Progenitor cell of endocrine pancreas (in vitro differentiated cells): ENCODE data around the gene TRAF3IP3. TPM values are rescaled to one million over a fixed set of nuclear protein-coding genes. Genes with fewer than 3 reads are reported as not detected.
A peak's percentile ranks its signal among the peaks of the same experiment; 100 is the strongest.

Source experiments
- DNase-seq: peaks from one replicate; pipeline ENCODE4 v3.0.0; 2021; ENCODE audit warnings: low spot score; ENCODE audit not compliant: unreplicated experiment
- H3K27ac Mint-ChIP-seq: 2 replicates; pipeline ENCODE4 v1.8.0; 2021; ENCODE audit warnings: mild to moderate bottlenecking, moderate library complexity, mixed read lengths
- H3K27me3 Mint-ChIP-seq: 2 replicates; pipeline ENCODE4 v1.8.0; 2021; ENCODE audit warnings: mixed read lengths
- H3K36me3 Mint-ChIP-seq: 2 replicates; pipeline ENCODE4 v1.8.0; 2022; ENCODE audit warnings: mixed read lengths; ENCODE audit not compliant: insufficient read depth
- H3K4me1 Mint-ChIP-seq: 2 replicates; pipeline ENCODE4 v1.8.0; 2021; ENCODE audit warnings: low read depth, mixed read lengths
- H3K4me3 Mint-ChIP-seq: 2 replicates; pipeline ENCODE4 v1.8.0; 2021; ENCODE audit warnings: low read depth, mild to moderate bottlenecking, moderate library complexity, mixed read lengths
- H3K9me3 Mint-ChIP-seq: 2 replicates; pipeline ENCODE4 v1.8.0; 2021; ENCODE audit warnings: low read depth, mixed read lengths
- total RNA-seq: library from RNA; stranded (reverse); gene quantifications from 2 replicates; pipeline ENCODE4 v1.2.1, GENCODE V29; 2021
- TF ChIP-seq, protein P1 (sequence below): fragments of 200-600 bp; sonication (generic); IDR thresholded peaks from one replicate; pipeline ENCODE4 v1.5.0; 2021; ENCODE audit warnings: antibody characterized with exemption, mild to moderate bottlenecking; ENCODE audit not compliant: unreplicated experiment

TRAF3IP3 gene
- total RNA-seq, 1 donor from 2014 or later, result not detected

DNA sequence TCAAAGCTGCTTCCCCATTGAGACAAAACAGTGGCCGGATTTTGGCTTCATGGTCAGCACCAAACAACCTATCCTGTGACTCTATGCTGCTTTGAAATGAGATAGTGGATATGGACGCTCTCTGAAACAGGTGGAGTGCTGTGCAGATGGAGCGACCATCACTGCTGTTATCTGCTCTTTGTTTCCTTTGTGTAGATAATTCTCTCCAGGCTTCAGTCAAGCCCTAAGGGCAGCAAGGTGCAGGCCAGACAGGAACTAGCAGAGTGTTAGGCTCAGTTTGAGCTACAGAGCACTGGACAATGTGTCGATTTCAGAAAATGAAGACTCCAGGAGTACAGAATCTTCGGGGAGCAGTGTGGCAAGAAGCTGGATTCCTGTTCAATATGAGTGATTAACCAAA, 54.9 kb downstream of the TRAF3IP3 start:
- no peaks in the 10 kb centered on the region for H3K36me3 Mint-ChIP-seq
- H3K9me3 Mint-ChIP-seq, result no peaks in the 10 kb centered on the region
- no peak overlapping the region for H3K4me3 Mint-ChIP-seq
- H3K27me3 Mint-ChIP-seq, result no peaks in the 10 kb centered on the region
- TF ChIP-seq, protein P1, sequence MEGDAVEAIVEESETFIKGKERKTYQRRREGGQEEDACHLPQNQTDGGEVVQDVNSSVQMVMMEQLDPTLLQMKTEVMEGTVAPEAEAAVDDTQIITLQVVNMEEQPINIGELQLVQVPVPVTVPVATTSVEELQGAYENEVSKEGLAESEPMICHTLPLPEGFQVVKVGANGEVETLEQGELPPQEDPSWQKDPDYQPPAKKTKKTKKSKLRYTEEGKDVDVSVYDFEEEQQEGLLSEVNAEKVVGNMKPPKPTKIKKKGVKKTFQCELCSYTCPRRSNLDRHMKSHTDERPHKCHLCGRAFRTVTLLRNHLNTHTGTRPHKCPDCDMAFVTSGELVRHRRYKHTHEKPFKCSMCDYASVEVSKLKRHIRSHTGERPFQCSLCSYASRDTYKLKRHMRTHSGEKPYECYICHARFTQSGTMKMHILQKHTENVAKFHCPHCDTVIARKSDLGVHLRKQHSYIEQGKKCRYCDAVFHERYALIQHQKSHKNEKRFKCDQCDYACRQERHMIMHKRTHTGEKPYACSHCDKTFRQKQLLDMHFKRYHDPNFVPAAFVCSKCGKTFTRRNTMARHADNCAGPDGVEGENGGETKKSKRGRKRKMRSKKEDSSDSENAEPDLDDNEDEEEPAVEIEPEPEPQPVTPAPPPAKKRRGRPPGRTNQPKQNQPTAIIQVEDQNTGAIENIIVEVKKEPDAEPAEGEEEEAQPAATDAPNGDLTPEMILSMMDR, result no peak
- peaks cover 4% of the 10 kb centered on the region for H3K4me1 Mint-ChIP-seq
- no peak for DNase-seq
- H3K27ac Mint-ChIP-seq, result no peak overlapping the region

DNA sequence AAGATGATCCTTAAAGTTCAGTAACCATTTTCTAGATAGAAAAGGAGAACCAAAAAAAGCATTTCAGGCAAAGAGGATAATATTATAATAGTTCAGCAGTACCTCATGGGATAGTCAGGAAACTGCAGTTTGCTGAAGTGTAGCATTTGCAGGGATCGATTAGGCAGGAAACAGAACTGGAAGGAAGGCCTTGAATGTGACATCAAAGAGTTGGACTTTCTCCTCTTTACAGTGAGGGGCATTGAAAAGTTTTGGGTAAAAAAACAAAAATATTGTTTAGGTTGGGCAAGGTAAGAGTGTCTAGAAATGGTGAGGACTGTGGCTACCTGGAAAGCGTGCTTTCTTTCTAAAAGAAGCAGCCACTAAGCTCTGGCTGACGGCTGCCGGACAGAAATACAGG, 58.0 kb downstream of the TRAF3IP3 start:
- H3K27me3 Mint-ChIP-seq, result peaks cover 5% of the 10 kb centered on the region
- TF ChIP-seq, protein P1, result no peak
- H3K4me3 Mint-ChIP-seq, result no peak overlapping the region
- no peak for DNase-seq
- H3K9me3 Mint-ChIP-seq, result no peaks in the 10 kb centered on the region
- no peaks in the 10 kb centered on the region for H3K36me3 Mint-ChIP-seq
- no peak overlapping the region for H3K27ac Mint-ChIP-seq
- H3K4me1 Mint-ChIP-seq, result peaks cover 2% of the 10 kb centered on the region

DNA sequence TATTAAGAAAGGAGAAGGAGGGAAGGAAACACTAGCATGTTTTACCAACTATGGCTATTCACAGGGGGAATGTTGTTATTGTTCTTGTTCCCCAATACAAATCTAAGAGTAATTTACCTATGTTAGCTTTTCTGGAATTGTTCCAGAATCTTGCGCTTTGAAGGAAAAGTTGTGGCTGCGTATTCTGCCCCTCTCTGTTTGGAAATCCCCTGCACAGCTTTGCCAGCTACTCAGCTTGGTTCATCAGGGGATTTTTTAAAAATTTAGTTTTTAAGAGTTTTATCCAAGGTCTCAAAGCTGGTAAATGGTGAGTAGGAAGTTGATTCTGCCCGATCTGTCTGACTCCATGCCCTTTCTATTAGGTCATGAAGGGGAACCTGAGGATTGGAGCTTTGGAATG, 59.6 kb downstream of the TRAF3IP3 start:
- Mint-ChIP-seq H3K4me3 (no peak overlapping the region), H3K36me3 (no peaks in the 10 kb centered on the region), H3K27ac (no peak overlapping the region), H3K27me3 (peaks cover 12% of the 10 kb centered on the region), H3K4me1 (peaks cover 2% of the 10 kb centered on the region), H3K9me3 (no peaks in the 10 kb centered on the region)
- DNase-seq, result no peak
- TF ChIP-seq, protein P1, result no peak

DNA sequence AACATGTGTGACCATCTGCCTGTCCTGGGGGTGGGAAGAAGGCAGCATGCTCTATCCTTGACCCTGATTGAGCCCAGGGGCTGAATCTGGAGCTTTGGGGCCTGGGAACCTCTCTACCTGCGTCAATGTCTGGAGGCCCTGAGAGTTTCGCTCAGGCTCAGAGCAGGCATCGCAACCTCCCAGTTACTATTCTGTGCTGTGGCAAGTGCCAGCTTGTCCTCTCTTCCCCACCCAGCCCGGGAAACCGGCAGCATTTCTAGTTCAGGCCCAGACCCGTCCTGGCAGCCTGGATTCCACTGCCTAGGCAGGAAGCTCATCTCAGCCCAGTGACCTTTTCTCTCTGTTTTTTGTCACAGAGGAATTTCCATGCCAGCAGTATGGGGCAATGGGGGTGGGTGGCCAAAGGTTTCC, 60.1 kb downstream of the TRAF3IP3 start:
- Mint-ChIP-seq H3K4me3 (no peak overlapping the region), H3K36me3 (no peaks in the 10 kb centered on the region), H3K27me3 (peaks cover 17% of the 10 kb centered on the region), H3K9me3 (no peaks in the 10 kb centered on the region), H3K4me1 (no peaks in the 10 kb centered on the region), H3K27ac (peak overlapping the region; percentile 29)
- TF ChIP-seq, protein P1, result no peak
- no peak for DNase-seq

DNA sequence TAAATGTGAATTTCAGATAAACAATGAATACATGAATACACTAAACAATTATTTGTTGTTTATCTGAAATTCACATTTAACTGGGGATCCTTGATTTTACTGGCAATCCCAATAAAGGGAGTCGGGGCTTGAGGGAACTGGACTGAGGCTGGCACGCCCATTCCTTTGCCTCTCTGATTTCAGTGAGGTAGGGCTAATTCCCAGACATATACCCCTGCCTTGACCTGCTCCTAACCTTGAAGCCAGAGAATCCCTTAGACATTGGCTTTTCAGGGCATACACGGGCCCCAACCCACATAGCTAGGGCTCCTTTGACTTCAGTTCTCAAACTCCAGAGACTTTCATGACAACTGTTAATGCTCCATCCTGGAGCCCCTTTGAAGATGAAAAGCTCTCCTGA, 61.1 kb downstream of the TRAF3IP3 start:
- no peak for DNase-seq
- Mint-ChIP-seq H3K4me1 (no peaks in the 10 kb centered on the region), H3K27me3 (peaks cover 22% of the 10 kb centered on the region), H3K36me3 (no peaks in the 10 kb centered on the region), H3K9me3 (no peaks in the 10 kb centered on the region), H3K4me3 (no peak overlapping the region), H3K27ac (no peak overlapping the region)
- TF ChIP-seq, protein P1, result no peak
